Measurements from ENCODE around the gene FAM200B. TPM values are rescaled to one million over a fixed set of nuclear protein-coding genes. Genes with fewer than 3 reads are reported as not detected.

FAM200B gene
- total RNA-seq (10 to 100 TPM; 11.8 to 17.0 TPM), polyA plus RNA-seq (10 to 100 TPM; 16.8 to 45.7 TPM)

DNA sequence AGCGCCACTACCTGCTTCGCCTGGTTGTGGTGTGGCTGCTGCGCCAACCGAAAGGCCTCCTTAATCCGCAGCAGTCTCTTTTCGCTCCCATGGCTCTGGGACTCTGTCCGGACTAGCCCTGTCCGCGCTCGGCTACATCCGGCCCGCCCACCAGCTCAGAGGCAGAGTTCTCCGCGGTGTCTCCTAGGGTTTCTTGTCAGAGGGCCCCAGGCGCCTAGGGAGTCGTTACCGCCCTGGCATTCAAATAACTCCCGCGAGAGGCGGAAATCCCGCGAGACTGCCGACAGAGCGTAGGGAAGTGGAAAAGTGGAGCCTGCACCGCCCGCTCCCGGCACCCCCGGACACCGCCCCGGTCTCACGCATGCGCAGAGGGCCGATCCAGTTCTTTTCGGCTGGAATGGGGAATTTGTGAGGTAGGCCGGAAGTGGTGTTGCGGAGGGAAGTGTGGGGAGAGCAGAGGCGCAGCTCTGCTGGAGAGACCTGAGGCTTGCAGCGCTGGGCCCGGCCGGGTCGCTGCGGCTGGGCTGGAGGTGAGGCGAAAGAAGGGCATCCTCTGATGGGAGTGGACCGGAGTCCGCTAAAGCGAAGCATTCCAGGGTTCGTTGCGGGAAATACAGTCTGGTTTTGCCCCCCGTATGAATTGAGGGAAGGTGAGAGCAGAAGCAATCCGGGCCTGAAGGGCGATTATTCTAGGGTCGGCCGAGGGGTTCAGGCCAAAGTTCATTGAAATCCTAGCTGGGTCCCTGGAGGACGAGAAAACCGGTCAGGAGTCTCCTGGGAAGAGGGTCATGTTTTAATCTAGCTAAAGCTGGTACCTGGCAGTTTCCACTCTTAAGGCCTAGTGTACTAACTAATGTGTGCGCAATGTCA, at the start of gene FAM200B:
Gene FAM200B, plus strand, starts transcription at position 456 of the 870 bp plus-strand sequence. CDS start 5,151 bp downstream, outside the sequence.
- peak within 1 kb of the TSS; percentile 50 to 88 (median 86) for H3K4me3 ChIP-seq (ENCODE audit: low read depth in 1 of 3, low read length in 3 of 3)
- H3K36me3 ChIP-seq (ENCODE audit: control insufficient read depth in 4 of 4, insufficient read depth in 3 of 4, low read depth in 1 of 4, low read length in 3 of 4) = peaks cover 0 to 8% (median 7%) of the 10 kb centered on the region in 4 donors
- peaks cover 4 to 16% (median 15%) of the 10 kb centered on the region in 4 donors for H3K4me1 ChIP-seq (ENCODE audit: control insufficient read depth in 4 of 4, insufficient read depth in 4 of 4, low read length in 3 of 4)
- no peaks in the 10 kb centered on the region for H3K9me3 ChIP-seq (ENCODE audit: control insufficient read depth in 4 of 4, low read length in 3 of 4)
- DNase-seq (ENCODE audit: low spot score) = peak; percentile 100
- H3K27ac ChIP-seq (ENCODE audit: low read depth in 1 of 2, low read length in 2 of 2) = peak within 1 kb of the TSS; percentile 89 to 96
- peak within 1 kb of the TSS; percentile 84 to 96 for H3K9ac ChIP-seq (ENCODE audit: low read depth in 1 of 2, low read length in 2 of 2)
- no peak for TF ChIP-seq HNF4G (IDR thresholded peaks at IDR 0.05)
- peak; percentile 50 to 83 for TF ChIP-seq EGR1 (IDR thresholded peaks at IDR 0.05; ENCODE audit: low read depth in 2 of 2)
- TF ChIP-seq, protein P1, sequence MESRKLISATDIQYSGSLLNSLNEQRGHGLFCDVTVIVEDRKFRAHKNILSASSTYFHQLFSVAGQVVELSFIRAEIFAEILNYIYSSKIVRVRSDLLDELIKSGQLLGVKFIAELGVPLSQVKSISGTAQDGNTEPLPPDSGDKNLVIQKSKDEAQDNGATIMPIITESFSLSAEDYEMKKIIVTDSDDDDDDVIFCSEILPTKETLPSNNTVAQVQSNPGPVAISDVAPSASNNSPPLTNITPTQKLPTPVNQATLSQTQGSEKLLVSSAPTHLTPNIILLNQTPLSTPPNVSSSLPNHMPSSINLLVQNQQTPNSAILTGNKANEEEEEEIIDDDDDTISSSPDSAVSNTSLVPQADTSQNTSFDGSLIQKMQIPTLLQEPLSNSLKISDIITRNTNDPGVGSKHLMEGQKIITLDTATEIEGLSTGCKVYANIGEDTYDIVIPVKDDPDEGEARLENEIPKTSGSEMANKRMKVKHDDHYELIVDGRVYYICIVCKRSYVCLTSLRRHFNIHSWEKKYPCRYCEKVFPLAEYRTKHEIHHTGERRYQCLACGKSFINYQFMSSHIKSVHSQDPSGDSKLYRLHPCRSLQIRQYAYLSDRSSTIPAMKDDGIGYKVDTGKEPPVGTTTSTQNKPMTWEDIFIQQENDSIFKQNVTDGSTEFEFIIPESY (IDR thresholded peaks at IDR 0.05) = peak; percentile 100
- peak; percentile 66 for TF ChIP-seq SP1 (IDR thresholded peaks at IDR 0.05)
- peak; percentile 38 to 48 for TF ChIP-seq HNF4A (conservative IDR thresholded peaks at IDR 0.05)
- TF ChIP-seq, protein P2, sequence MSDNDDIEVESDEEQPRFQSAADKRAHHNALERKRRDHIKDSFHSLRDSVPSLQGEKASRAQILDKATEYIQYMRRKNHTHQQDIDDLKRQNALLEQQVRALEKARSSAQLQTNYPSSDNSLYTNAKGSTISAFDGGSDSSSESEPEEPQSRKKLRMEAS (IDR thresholded peaks at IDR 0.05) = peak; percentile 49
- peak; percentile 42 to 49 for TF ChIP-seq RXRA (IDR thresholded peaks at IDR 0.05)
- TF ChIP-seq, protein P3, sequence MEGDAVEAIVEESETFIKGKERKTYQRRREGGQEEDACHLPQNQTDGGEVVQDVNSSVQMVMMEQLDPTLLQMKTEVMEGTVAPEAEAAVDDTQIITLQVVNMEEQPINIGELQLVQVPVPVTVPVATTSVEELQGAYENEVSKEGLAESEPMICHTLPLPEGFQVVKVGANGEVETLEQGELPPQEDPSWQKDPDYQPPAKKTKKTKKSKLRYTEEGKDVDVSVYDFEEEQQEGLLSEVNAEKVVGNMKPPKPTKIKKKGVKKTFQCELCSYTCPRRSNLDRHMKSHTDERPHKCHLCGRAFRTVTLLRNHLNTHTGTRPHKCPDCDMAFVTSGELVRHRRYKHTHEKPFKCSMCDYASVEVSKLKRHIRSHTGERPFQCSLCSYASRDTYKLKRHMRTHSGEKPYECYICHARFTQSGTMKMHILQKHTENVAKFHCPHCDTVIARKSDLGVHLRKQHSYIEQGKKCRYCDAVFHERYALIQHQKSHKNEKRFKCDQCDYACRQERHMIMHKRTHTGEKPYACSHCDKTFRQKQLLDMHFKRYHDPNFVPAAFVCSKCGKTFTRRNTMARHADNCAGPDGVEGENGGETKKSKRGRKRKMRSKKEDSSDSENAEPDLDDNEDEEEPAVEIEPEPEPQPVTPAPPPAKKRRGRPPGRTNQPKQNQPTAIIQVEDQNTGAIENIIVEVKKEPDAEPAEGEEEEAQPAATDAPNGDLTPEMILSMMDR (IDR thresholded peaks at IDR 0.05; ENCODE audit: low read depth, low read length, missing input control) = peak; percentile 30
- TF ChIP-seq FOXA1 (IDR thresholded peaks at IDR 0.05) = no peak
- TF ChIP-seq NR2F2 (IDR thresholded peaks at IDR 0.05) = peak; percentile 8
- TF ChIP-seq TAF1 (conservative IDR thresholded peaks at IDR 0.05) = peak; percentile 91
- TF ChIP-seq, protein P4, sequence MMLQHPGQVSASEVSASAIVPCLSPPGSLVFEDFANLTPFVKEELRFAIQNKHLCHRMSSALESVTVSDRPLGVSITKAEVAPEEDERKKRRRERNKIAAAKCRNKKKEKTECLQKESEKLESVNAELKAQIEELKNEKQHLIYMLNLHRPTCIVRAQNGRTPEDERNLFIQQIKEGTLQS (IDR thresholded peaks at IDR 0.05) = no peak
- TF ChIP-seq JUND (IDR thresholded peaks at IDR 0.05) = no peak
- TF ChIP-seq YY1 (IDR thresholded peaks at IDR 0.05) = peak; percentile 96
- TF ChIP-seq, protein P5, sequence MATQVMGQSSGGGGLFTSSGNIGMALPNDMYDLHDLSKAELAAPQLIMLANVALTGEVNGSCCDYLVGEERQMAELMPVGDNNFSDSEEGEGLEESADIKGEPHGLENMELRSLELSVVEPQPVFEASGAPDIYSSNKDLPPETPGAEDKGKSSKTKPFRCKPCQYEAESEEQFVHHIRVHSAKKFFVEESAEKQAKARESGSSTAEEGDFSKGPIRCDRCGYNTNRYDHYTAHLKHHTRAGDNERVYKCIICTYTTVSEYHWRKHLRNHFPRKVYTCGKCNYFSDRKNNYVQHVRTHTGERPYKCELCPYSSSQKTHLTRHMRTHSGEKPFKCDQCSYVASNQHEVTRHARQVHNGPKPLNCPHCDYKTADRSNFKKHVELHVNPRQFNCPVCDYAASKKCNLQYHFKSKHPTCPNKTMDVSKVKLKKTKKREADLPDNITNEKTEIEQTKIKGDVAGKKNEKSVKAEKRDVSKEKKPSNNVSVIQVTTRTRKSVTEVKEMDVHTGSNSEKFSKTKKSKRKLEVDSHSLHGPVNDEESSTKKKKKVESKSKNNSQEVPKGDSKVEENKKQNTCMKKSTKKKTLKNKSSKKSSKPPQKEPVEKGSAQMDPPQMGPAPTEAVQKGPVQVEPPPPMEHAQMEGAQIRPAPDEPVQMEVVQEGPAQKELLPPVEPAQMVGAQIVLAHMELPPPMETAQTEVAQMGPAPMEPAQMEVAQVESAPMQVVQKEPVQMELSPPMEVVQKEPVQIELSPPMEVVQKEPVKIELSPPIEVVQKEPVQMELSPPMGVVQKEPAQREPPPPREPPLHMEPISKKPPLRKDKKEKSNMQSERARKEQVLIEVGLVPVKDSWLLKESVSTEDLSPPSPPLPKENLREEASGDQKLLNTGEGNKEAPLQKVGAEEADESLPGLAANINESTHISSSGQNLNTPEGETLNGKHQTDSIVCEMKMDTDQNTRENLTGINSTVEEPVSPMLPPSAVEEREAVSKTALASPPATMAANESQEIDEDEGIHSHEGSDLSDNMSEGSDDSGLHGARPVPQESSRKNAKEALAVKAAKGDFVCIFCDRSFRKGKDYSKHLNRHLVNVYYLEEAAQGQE (IDR thresholded peaks at IDR 0.05) = peak; percentile 89
- TF ChIP-seq RAD21 (IDR thresholded peaks at IDR 0.05) = peak; percentile 53 to 69
- TF ChIP-seq GABPA (IDR thresholded peaks at IDR 0.05 in 1 of 2, conservative IDR thresholded peaks at IDR 0.05 in 1 of 2) = peak; percentile 73 to 88
- WGBS = under 1% methylated on average over 56 of the region's 56 CpGs
- H3K27me3 ChIP-seq (ENCODE audit: control insufficient read depth in 4 of 4, insufficient read depth in 4 of 4, low read length in 3 of 4) = no peaks in the 10 kb centered on the region
